GM12865 (cell line): Measurements from ENCODE around the gene SLC39A8.
"Not testable (repeated sequence)": the region's sequence is repeated elsewhere in the genome, so short reads cannot be mapped to it uniquely, and the experiment has no call there.

Experiments
- DNase-seq: peaks from one replicate; pipeline ENCODE4 v3.0.0; 2010; ENCODE audit warnings: low read depth
- H3K4me3 ChIP-seq: 2 replicates; pipeline ENCODE4 v1.5.1; 2011; ENCODE audit warnings: mild to moderate bottlenecking, low read depth, low read length, control low read depth
- CTCF ChIP-seq: IDR thresholded peaks from 2 replicates; pipeline ENCODE4 v1.5.1; 2011; ENCODE audit warnings: low read length, control low read depth, low read depth, inconsistent platforms; ENCODE audit not compliant: insufficient read depth; ENCODE audit errors: missing control alignments

The SLC39A8 gene

GRCh38 chr4:102244878-102245535 lies 100.3 kb downstream of the SLC39A8 start:
- no peak for TF ChIP-seq CTCF
- no peak for DNase-seq
- no peak overlapping the region for H3K4me3 ChIP-seq

- H3K4me3 ChIP-seq, DNase-seq: not testable (repeated sequence)
These were observed 102.0 kb downstream of the SLC39A8 start for GRCh38 chr4:102243296-102243695.

GRCh38 chr4:102234243-102234838 lies 110.9 kb downstream of the SLC39A8 start:
- TF ChIP-seq CTCF: no peak
- no peak overlapping the region for H3K4me3 ChIP-seq

GRCh38 chr4:102230194-102230593 lies 115.1 kb downstream of the SLC39A8 start:
- no peak for DNase-seq
- no peak overlapping the region for H3K4me3 ChIP-seq
- no peak for TF ChIP-seq CTCF

More at GRCh38 chr4:102234243-102234838, 110.9 kb downstream of the SLC39A8 start:
- no peak for DNase-seq

GRCh38 chr4:102227388-102227787 lies 117.9 kb downstream of the SLC39A8 start:
- no peak overlapping the region for H3K4me3 ChIP-seq
- no peak for TF ChIP-seq CTCF
- DNase-seq: no peak

- no peak overlapping the region for H3K4me3 ChIP-seq
- no peak for DNase-seq
- TF ChIP-seq CTCF: no peak
These were observed 121.8 kb downstream of the SLC39A8 start for GRCh38 chr4:102223461-102223860.

- DNase-seq: no peak
- TF ChIP-seq CTCF: no peak
- H3K4me3 ChIP-seq: no peak overlapping the region
These were observed 122.4 kb downstream of the SLC39A8 start for GRCh38 chr4:102222838-102223409.
